PC-3 (cell line): Measurements from ENCODE around the gene CLCF1.

Experiments used
- CTCF ChIP-seq: fragments of 300-600 bp; sonication (generic); conservative IDR thresholded peaks from 2 replicates; pipeline ENCODE4 v1.5.1; 2017; ENCODE audit warnings: antibody characterized with exemption, low read depth, mild to moderate bottlenecking, low read length
- EZH2 ChIP-seq: fragments of 300-600 bp; sonication (generic); IDR thresholded peaks from one replicate; pipeline ENCODE4 v1.6.1; 2017; ENCODE audit warnings: antibody characterized with exemption, mild to moderate bottlenecking, low read length; ENCODE audit not compliant: unreplicated experiment

GRCh38 chr11:67372321-67372992, 941 bp downstream of the CLCF1 start:
- TF ChIP-seq CTCF (no peak), EZH2 (no peak)
